ENCODE results near the gene PTPN13.

PTPN13 gene

DNA sequence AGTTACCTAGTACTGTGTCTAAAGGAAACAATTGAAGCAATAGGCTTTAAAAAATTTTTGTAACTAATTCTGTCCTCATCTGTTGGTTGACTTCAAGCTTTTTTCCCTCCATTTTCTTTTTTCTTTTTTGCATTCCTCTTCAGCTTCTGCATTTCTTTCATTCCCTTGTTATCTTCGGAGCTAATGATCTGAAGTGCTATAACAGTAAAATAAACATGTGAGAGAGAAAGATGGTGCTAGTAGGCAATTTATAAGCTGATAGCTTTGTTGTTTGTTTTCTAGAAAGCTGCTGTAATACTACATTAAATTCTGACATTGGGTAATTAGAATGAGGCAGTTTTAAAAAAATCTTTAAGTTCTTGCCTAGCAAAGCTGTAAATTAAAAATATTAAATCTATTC, 37.1 kb downstream of the PTPN13 start:
- no peak for TF ChIP-seq CTCF (IDR thresholded peaks at IDR 0.05; ENCODE audit: low read depth, low read length, missing control alignments)
- no peak for DNase-seq (ENCODE audit: extremely low read depth, low read depth)
- no peak overlapping the region for H3K4me3 ChIP-seq (replicated peaks; ENCODE audit: low read depth, low read length)

- TF ChIP-seq CTCF (IDR thresholded peaks at IDR 0.05; ENCODE audit: low read depth, low read length, missing control alignments) = no peak
- H3K4me3 ChIP-seq (replicated peaks; ENCODE audit: low read depth, low read length) = no peak overlapping the region
- no peak for DNase-seq (ENCODE audit: extremely low read depth, low read depth)
These were observed 39.7 kb downstream of the PTPN13 start for GRCh38 chr4:86633854-86634253.

DNA sequence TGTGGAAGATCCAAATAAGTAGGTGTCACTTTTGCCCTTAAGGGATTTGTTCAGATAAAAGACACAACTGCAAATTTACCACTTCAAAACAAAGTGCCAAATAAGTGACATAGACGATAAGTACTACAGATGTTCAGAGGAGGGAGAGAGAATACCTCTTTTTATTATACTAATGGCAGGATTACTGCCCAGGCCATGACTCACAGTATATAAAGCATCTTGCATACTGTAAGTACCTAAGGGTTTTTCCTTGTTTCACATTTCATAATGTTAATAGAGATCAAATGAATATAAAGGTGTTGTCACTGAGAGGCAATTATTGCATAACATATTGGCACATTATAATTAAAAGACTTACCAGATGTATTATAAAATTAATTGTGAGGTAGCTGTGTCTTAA, 46.4 kb downstream of the PTPN13 start:
- no peak for TF ChIP-seq CTCF (IDR thresholded peaks at IDR 0.05; ENCODE audit: low read depth, low read length, missing control alignments)
- no peak overlapping the region for H3K4me3 ChIP-seq (replicated peaks; ENCODE audit: low read depth, low read length)
- peak; percentile 3 for DNase-seq (ENCODE audit: extremely low read depth, low read depth)

DNA sequence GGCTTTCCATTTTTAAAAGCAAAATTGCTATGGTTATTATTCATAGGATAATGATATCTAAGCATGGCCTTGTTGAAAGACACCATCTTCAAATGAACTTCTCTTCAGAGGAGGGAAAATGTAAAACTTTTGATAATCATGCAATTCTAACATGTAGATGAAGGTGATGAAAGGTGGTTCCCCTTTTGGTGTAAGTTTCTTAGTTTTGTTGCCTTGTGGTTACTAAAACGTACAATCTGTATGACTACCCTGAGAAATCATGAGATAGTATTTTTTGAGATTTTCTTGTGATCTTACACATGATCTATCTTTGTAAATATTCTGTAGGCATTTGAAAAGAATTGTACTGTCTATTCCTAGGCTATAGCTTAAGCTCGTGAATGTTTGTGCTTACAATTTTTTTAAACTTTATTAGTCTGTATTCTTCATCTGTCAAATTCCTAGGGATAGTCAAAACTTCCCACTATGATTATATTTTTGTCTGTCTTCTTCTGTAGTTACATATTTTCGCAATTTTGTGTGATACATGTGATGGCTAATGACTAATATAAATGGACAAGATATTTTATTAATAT, 47.5 kb downstream of the PTPN13 start:
- no peak for TF ChIP-seq CTCF (IDR thresholded peaks at IDR 0.05; ENCODE audit: low read depth, low read length, missing control alignments)
- H3K4me3 ChIP-seq (replicated peaks; ENCODE audit: low read depth, low read length) = no peak overlapping the region
- no peak for DNase-seq (ENCODE audit: extremely low read depth, low read depth)

DNA sequence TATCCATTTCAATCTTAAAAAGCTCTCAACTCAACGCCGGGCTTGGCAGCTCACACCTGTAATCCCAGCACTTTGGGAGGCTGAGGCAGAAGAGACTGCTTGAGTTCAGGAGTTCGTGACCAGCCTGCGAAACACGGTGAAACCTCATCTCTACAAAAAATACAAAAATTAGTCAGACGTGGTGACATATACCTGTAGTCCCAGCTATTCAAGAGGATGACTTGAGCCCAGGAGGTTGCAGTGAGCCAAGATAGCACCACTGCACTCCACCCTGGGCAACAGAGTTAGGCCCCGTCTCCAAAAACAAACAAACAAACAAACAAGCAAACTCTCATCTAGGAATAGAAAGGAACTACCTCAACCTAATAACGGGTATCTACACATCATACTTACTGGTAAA, 50.8 kb downstream of the PTPN13 start:
- H3K4me3 ChIP-seq (replicated peaks; ENCODE audit: low read depth, low read length) = no peak overlapping the region
- TF ChIP-seq CTCF (IDR thresholded peaks at IDR 0.05; ENCODE audit: low read depth, low read length, missing control alignments) = no peak
- DNase-seq (ENCODE audit: extremely low read depth, low read depth) = no peak

DNA sequence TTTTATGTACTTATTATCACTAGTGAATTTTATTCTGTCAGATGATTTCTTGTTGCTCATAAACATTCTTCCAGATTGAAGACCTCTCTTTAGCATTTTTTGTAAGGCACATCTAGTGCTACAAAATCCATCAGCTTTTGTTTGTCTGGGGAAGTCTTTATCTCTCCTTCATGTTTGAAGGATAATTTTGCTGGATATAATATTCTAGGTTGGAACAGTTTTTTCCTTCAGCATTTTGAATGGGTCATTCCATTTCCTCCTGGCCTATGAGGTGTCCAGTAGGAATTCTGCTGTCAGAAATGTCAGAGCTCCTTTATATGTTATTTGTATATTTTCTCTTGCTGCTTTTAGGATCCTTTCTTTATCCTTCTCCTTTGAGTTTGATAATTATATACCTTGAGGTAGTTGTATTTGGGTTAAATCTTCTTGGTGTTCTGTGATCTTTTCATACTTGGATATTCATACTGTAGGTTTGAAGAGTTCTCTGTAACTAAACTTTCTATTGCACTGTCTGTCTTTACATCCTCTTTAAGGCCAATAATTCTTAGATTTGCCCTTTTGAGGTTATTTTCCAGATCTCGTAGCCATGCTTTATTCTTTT, 58.3 kb downstream of the PTPN13 start:
- no peak for DNase-seq (ENCODE audit: extremely low read depth, low read depth)
- no peak for TF ChIP-seq CTCF (IDR thresholded peaks at IDR 0.05; ENCODE audit: low read depth, low read length, missing control alignments)
- H3K4me3 ChIP-seq (replicated peaks; ENCODE audit: low read depth, low read length) = no peak overlapping the region
